ENCODE results near the gene GPR87.

The GPR87 gene

DNA sequence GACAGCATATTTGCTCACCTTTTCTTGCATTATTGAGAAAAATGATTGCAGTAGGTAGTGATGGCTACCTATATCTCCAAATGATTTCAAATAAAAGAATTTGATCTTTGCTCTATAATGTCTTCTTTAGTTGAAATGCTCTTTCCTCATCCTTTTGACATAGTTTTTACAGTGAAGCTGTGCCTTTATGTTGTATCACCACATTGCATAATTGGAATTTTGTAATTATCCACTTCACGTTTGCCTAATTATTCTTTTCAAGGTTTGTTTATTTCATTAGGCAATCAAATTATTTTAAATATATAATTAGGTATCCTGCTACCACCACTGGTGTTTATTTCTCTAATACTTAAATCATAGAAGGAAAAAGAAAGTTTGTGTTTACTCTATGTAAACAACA, 34.0 kb upstream of the GPR87 start:
- Histone ChIP-seq H3K27me3 (ENCODE audit: insufficient read depth, low read length, poor library complexity) (no peaks in the 10 kb centered on the region), H3K79me2 (ENCODE audit: insufficient read depth, low read length) (no peaks in the 10 kb centered on the region), H3K9ac (ENCODE audit: low read depth, low read length) (no peak overlapping the region), H3K36me3 (ENCODE audit: insufficient read depth, low read length) (no peaks in the 10 kb centered on the region), H4K20me1 (ENCODE audit: insufficient read depth, low read length) (no peaks in the 10 kb centered on the region), H3K9me3 (ENCODE audit: insufficient read depth, low read length, severe bottlenecking) (no peaks in the 10 kb centered on the region), H3K4me3 (ENCODE audit: low read depth in 1 of 2, low read length in 2 of 2) (no peak overlapping the region), H3K4me2 (ENCODE audit: insufficient read depth, low read length) (no peak overlapping the region), H3K27ac (ENCODE audit: low read length) (no peak overlapping the region), H3K4me1 (ENCODE audit: insufficient read depth, low read length) (no peaks in the 10 kb centered on the region), H2AFZ (ENCODE audit: low read depth, low read length) (no peak overlapping the region)
- no peak for ATAC-seq (ENCODE audit: insufficient read depth, low read depth)
- no peak for DNase-seq
- no peak for TF ChIP-seq EZH2 (IDR thresholded peaks at IDR 0.05; ENCODE audit: borderline replicate concordance, low read depth, low read length, severe bottlenecking)
- TF ChIP-seq CTCF (IDR thresholded peaks at IDR 0.05; ENCODE audit: borderline replicate concordance, extremely low read depth, low read length, poor library complexity, severe bottlenecking) = no peak

DNA sequence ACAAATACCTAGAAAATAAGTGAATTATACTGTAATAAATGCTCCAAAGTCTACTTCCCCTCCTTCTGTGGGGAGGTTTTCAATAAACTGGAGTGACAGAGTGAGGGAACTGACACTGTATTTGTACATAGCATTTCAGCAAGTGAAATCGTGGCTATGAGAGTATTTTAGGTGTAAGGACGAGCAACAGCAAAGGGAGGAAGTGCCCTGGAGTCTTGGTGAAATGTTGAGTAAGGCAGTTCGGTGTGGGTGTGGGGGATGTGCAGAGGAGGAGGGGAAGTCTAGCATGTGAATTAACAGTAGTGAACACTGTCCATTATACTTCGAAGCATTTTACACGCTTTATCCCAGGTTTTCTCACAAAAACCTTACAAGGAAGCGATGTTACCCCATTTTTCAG, 30.8 kb upstream of the GPR87 start:
- TF ChIP-seq EZH2 (IDR thresholded peaks at IDR 0.05; ENCODE audit: borderline replicate concordance, low read depth, low read length, severe bottlenecking) (no peak), CTCF (IDR thresholded peaks at IDR 0.05; ENCODE audit: borderline replicate concordance, extremely low read depth, low read length, poor library complexity, severe bottlenecking) (no peak)
- no peaks in the 10 kb centered on the region for H4K20me1 ChIP-seq (ENCODE audit: insufficient read depth, low read length)
- no peak overlapping the region for H3K4me3 ChIP-seq (ENCODE audit: low read depth in 1 of 2, low read length in 2 of 2)
- no peak overlapping the region for H3K27ac ChIP-seq (ENCODE audit: low read length)
- 0 out of 3 replicates have a peak, but pooled peaks have one; percentile 37 for ATAC-seq (ENCODE audit: insufficient read depth, low read depth)
- H3K4me1 ChIP-seq (ENCODE audit: insufficient read depth, low read length) = no peaks in the 10 kb centered on the region
- DNase-seq = peak; percentile 5
- H3K36me3 ChIP-seq (ENCODE audit: insufficient read depth, low read length) = no peaks in the 10 kb centered on the region
- no peaks in the 10 kb centered on the region for H3K79me2 ChIP-seq (ENCODE audit: insufficient read depth, low read length)
- no peak overlapping the region for H3K9ac ChIP-seq (ENCODE audit: low read depth, low read length)
- no peaks in the 10 kb centered on the region for H3K27me3 ChIP-seq (ENCODE audit: insufficient read depth, low read length, poor library complexity)
- H3K9me3 ChIP-seq (ENCODE audit: insufficient read depth, low read length, severe bottlenecking) = no peaks in the 10 kb centered on the region
- no peak overlapping the region for H2AFZ ChIP-seq (ENCODE audit: low read depth, low read length)
- H3K4me2 ChIP-seq (ENCODE audit: insufficient read depth, low read length) = no peak overlapping the region

GRCh38 chr3:151346292-151346691, 29.7 kb upstream of the GPR87 start:
- Histone ChIP-seq H3K4me3 (ENCODE audit: low read depth in 1 of 2, low read length in 2 of 2) (no peak overlapping the region), H3K9me3 (ENCODE audit: insufficient read depth, low read length, severe bottlenecking) (no peaks in the 10 kb centered on the region)

More at GRCh38 chr3:151346292-151346691, 29.7 kb upstream of the GPR87 start:
- ATAC-seq (ENCODE audit: insufficient read depth, low read depth) (no peak), DNase-seq (no peak)
- H3K4me2 ChIP-seq (ENCODE audit: insufficient read depth, low read length) = no peak overlapping the region
- H3K27ac ChIP-seq (ENCODE audit: low read length) = no peak overlapping the region
- H3K4me1 ChIP-seq (ENCODE audit: insufficient read depth, low read length) = no peaks in the 10 kb centered on the region
- H2AFZ ChIP-seq (ENCODE audit: low read depth, low read length) = no peak overlapping the region
- no peak overlapping the region for H3K9ac ChIP-seq (ENCODE audit: low read depth, low read length)
- H3K79me2 ChIP-seq (ENCODE audit: insufficient read depth, low read length) = no peaks in the 10 kb centered on the region
- no peaks in the 10 kb centered on the region for H3K27me3 ChIP-seq (ENCODE audit: insufficient read depth, low read length, poor library complexity)
- H3K36me3 ChIP-seq (ENCODE audit: insufficient read depth, low read length) = no peaks in the 10 kb centered on the region
- H4K20me1 ChIP-seq (ENCODE audit: insufficient read depth, low read length) = no peaks in the 10 kb centered on the region
- no peak for TF ChIP-seq CTCF (IDR thresholded peaks at IDR 0.05; ENCODE audit: borderline replicate concordance, extremely low read depth, low read length, poor library complexity, severe bottlenecking)
- no peak for TF ChIP-seq EZH2 (IDR thresholded peaks at IDR 0.05; ENCODE audit: borderline replicate concordance, low read depth, low read length, severe bottlenecking)
